Smooth muscle cell (in vitro differentiated cells): ENCODE measurements around the gene RAMP3. TPM values are rescaled to one million over a fixed set of nuclear protein-coding genes. Genes with fewer than 3 reads are reported as not detected.

Source experiments
- DNase-seq: peaks from one replicate; lab custom pipeline; 2025; ENCODE audit not compliant: unreplicated experiment; lab: John Stamatoyannopoulos, UW
- H2AFZ ChIP-seq: fragments of 200-600 bp; sonication (generic); 2 replicates; pipeline ENCODE4 v1.6.0; 2016; ENCODE audit warnings: antibody characterized with exemption, low read depth, mild to moderate bottlenecking
- H3F3A ChIP-seq: fragments of 200-600 bp; sonication (generic); 2 replicates; pipeline ENCODE4 v1.6.0; 2017; ENCODE audit warnings: antibody characterized with exemption, low read depth
- H3K27ac ChIP-seq: fragments of 200-600 bp; sonication (generic); 2 replicates; pipeline ENCODE4 v1.5.1; 2016; ENCODE audit warnings: low read depth, mild to moderate bottlenecking
- H3K27me3 ChIP-seq: fragments of 200-600 bp; sonication (generic); 2 replicates; pipeline ENCODE4 v1.6.1; 2016; ENCODE audit warnings: low read depth, mild to moderate bottlenecking
- H3K36me3 ChIP-seq: fragments of 200-600 bp; sonication (generic); 2 replicates; pipeline ENCODE4 v1.5.1; 2016; ENCODE audit warnings: low read depth
- H3K4me1 ChIP-seq: fragments of 200-600 bp; sonication (generic); 2 replicates; pipeline ENCODE4 v1.5.1; 2016; ENCODE audit warnings: low read depth
- H3K4me2 ChIP-seq: fragments of 200-600 bp; sonication (generic); 2 replicates; pipeline ENCODE4 v1.6.0; 2016; ENCODE audit warnings: mild to moderate bottlenecking
- H3K4me3 ChIP-seq: fragments of 200-600 bp; sonication (generic); 2 replicates; pipeline ENCODE4 v1.5.1; 2016; ENCODE audit warnings: mild to moderate bottlenecking
- H3K79me2 ChIP-seq: fragments of 200-600 bp; sonication (generic); 2 replicates; pipeline ENCODE4 v1.6.0; 2016; ENCODE audit warnings: low read depth, mild to moderate bottlenecking
- H3K9ac ChIP-seq: fragments of 200-600 bp; sonication (generic); 2 replicates; pipeline ENCODE4 v1.6.0; 2016; ENCODE audit warnings: low read depth
- H3K9me3 ChIP-seq: fragments of 200-600 bp; sonication (generic); replicated peaks from 2 replicates; pipeline ENCODE4 v1.5.1; 2016; ENCODE audit warnings: low read depth
- H4K20me1 ChIP-seq: fragments of 200-600 bp; sonication (generic); 2 replicates; pipeline ENCODE4 v1.6.0; 2016; ENCODE audit warnings: low read depth
- WGBS: methylation state at CpG from one replicate; pipeline ENCODE4 v1.1.7; 2016; ENCODE audit warnings: low lambda C conversion rate; 5-methylcytosine and 5-hydroxymethylcytosine counted together
- polyA plus RNA-seq: library from polyadenylated mRNA; unstranded; fragments of >200 nt; fragmentation: Nextera tagmentation; extraction: Ambion mirVana; gene quantifications from 2 replicates; pipeline ENCODE4 v1.2.1, GENCODE V29; 2016
- total RNA-seq: library from RNA; depleted of rRNA; stranded (reverse); fragments of >200 nt; gene quantifications from 2 replicates; pipeline ENCODE4 v1.2.3, GENCODE V29; 2014
- TF ChIP-seq, protein P1 (sequence below): fragments of 200-600 bp; sonication (generic); IDR thresholded peaks from 2 replicates; pipeline ENCODE4 v1.5.1; 2017; ENCODE audit warnings: borderline replicate concordance, mild to moderate bottlenecking, antibody characterized with exemption; ENCODE audit not compliant: insufficient read depth, poor library complexity, severe bottlenecking

RAMP3 gene
- total and polyA plus RNA-seq, 2 experiments from 2014 or later, result not detected

DNA sequence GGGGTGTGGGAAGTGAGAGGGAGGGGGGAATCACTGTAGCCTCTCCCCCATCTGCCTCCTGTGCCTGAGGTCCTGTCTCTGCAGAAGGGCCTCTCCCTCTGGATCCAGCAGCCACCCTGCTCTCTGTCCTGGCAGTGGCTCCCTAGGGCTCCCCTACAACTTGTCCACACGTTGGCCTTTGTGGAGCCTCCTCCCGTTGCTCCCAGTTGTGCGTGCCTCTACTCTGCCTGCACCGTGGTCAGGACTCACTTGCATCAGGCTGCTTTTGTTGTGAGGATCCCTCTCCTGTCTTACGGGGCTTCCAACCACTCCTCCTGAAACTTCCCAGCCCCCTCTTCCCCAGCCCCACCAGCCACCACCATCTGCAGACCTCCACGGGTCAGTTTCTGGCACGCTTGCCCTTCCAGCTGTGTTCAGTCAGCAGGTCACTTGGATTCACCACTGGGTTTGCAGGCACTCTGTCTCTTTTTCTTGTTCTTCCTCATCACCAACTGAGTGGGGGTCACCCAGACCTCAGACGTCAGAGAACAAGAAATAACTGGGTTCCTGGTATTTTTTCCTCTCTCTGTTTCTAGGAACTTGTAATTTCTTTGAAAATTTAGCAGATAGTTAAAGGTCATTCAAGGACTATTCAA lies 62.3 kb downstream of the RAMP3 start:
- Histone ChIP-seq H3K4me1 (no peaks in the 10 kb centered on the region), H3K27ac (no peak overlapping the region), H2AFZ (no peak overlapping the region), H3K9ac (no peak overlapping the region), H3K27me3 (peaks cover 25% of the 10 kb centered on the region), H3K4me3 (no peak overlapping the region), H3K9me3 (no peaks in the 10 kb centered on the region), H4K20me1 (no peaks in the 10 kb centered on the region), H3K79me2 (no peaks in the 10 kb centered on the region), H3K36me3 (no peaks in the 10 kb centered on the region), H3F3A (no peaks in the 10 kb centered on the region), H3K4me2 (no peak overlapping the region)
- no peak for DNase-seq
- 81% methylated on average over 8 of the region's 8 CpGs for WGBS
- TF ChIP-seq, protein P1, sequence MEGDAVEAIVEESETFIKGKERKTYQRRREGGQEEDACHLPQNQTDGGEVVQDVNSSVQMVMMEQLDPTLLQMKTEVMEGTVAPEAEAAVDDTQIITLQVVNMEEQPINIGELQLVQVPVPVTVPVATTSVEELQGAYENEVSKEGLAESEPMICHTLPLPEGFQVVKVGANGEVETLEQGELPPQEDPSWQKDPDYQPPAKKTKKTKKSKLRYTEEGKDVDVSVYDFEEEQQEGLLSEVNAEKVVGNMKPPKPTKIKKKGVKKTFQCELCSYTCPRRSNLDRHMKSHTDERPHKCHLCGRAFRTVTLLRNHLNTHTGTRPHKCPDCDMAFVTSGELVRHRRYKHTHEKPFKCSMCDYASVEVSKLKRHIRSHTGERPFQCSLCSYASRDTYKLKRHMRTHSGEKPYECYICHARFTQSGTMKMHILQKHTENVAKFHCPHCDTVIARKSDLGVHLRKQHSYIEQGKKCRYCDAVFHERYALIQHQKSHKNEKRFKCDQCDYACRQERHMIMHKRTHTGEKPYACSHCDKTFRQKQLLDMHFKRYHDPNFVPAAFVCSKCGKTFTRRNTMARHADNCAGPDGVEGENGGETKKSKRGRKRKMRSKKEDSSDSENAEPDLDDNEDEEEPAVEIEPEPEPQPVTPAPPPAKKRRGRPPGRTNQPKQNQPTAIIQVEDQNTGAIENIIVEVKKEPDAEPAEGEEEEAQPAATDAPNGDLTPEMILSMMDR, result no peak

DNA sequence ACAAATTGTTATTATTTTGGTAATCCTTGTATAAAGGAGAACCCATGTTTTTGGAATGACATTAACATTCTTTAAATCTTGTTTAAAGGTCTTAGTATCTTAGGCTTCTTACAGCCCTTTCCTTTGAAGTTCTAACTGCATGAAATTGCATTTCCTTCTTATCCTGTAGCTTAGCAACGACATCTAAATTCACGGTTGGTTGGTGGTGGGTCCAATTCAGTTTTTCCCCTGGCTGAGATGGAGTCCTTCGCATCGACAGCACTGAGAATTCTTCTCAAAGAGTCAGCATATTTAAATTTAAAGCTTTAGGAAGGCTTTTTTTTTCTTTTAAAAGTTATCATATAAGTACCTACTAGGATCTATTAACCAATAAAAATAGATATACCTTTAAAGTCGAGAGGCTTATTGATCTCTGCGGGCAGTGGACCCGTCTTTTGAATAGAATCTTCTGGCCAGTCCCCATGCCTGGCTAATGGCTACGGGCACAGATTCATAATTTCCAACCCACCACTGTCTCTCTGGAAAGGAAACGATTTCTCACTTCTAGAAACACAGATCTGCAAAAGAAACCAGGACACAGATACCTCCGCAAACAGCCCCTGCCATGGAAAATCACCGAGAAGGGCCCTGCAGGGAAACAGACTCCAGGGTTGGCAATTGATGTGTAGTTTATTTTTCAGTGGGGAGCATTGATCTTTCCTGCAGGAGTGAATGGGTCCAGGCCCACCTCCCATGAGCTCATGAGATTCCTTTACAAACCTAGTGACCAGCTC lies 63.4 kb downstream of the RAMP3 start:
- Histone ChIP-seq H3K27me3 (peaks cover 14% of the 10 kb centered on the region), H3K27ac (no peak overlapping the region), H3K79me2 (no peaks in the 10 kb centered on the region), H3K36me3 (no peaks in the 10 kb centered on the region), H3F3A (no peaks in the 10 kb centered on the region), H3K9me3 (no peaks in the 10 kb centered on the region), H3K4me3 (no peak overlapping the region), H3K4me2 (no peak overlapping the region), H2AFZ (no peak overlapping the region), H3K9ac (no peak overlapping the region), H3K4me1 (no peaks in the 10 kb centered on the region), H4K20me1 (no peaks in the 10 kb centered on the region)
- WGBS, result 83% methylated on average over 11 of the region's 11 CpGs
- TF ChIP-seq, protein P1, result no peak
- no peak for DNase-seq

DNA sequence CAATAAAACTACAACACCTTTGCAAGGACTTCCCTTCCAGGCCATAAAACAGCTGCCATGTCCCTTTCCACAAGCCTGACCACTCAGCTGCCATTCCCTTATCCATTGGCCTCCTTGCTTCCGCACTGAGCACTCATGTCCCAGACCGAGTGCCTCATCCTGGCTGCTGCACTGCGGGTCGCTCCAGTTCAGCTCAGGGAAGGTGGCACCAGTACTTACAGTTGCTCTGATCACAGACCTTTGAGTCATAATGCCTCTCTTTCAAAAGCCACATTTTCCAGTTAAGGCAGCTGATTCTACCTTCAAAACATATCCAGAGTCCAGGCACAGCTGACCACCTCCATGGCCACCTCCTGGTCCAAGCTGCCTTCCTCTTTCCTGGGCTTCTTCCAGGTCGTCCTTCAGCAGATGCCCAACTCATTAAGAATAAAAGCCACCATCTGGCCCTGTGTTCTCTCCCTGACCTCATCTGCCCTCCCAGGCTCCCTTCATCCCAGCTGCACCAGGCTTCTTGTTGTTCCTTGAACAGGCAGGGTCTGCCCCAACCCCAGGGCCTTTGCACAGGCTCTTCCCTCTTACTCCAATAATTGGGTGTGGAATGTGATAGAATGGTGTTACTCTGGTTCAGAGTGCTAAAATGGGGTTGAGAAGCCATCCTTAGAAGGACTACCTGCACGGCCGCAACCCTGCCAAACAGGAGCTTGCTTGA lies 64.5 kb downstream of the RAMP3 start:
- H3K27me3 ChIP-seq, result peaks cover 3% of the 10 kb centered on the region
- 89% methylated on average over 7 of the region's 7 CpGs for WGBS
- no peak overlapping the region for H3K4me3 ChIP-seq
- H3K79me2 ChIP-seq, result no peaks in the 10 kb centered on the region
- no peaks in the 10 kb centered on the region for H3K4me1 ChIP-seq
- no peak overlapping the region for H2AFZ ChIP-seq
- TF ChIP-seq, protein P1, result no peak
- H3K9me3 ChIP-seq, result no peaks in the 10 kb centered on the region
- no peaks in the 10 kb centered on the region for H3K36me3 ChIP-seq
- DNase-seq, result no peak
- no peak overlapping the region for H3K9ac ChIP-seq
- no peaks in the 10 kb centered on the region for H4K20me1 ChIP-seq
- no peak overlapping the region for H3K4me2 ChIP-seq
- no peaks in the 10 kb centered on the region for H3F3A ChIP-seq
- H3K27ac ChIP-seq, result no peak overlapping the region
